Ishikawa (cell line): Measurements from ENCODE around the gene CTSW.

Experiments used
- CEBPB ChIP-seq: IDR thresholded peaks from 2 replicates; pipeline ENCODE4 v1.6.1; 2012
- CREB1 ChIP-seq: IDR thresholded peaks from 2 replicates; pipeline ENCODE4 v1.6.1; 2012; ENCODE audit warnings: low read depth
- EGR1 ChIP-seq: IDR thresholded peaks from 2 replicates; pipeline ENCODE4 v1.6.1; 2012
- EP300 ChIP-seq: IDR thresholded peaks from 2 replicates; pipeline ENCODE4 v1.6.1; 2012; ENCODE audit warnings: borderline replicate concordance
- FOXM1 ChIP-seq: IDR thresholded peaks from 2 replicates; pipeline ENCODE4 v1.6.1; 2012; ENCODE audit warnings: low read depth, borderline replicate concordance
- MAX ChIP-seq: IDR thresholded peaks from 2 replicates; pipeline ENCODE4 v1.6.1; 2012
- NFIC ChIP-seq: IDR thresholded peaks from 2 replicates; pipeline ENCODE4 v1.6.1; 2012
- RAD21 ChIP-seq: IDR thresholded peaks from 2 replicates; pipeline ENCODE4 v1.6.1; 2012; ENCODE audit warnings: low read depth
- REST ChIP-seq: IDR thresholded peaks from 2 replicates; pipeline ENCODE4 v1.6.1; 2012; ENCODE audit warnings: low read depth, mild to moderate bottlenecking
- TAF1 ChIP-seq: IDR thresholded peaks from 2 replicates; pipeline ENCODE4 v1.6.1; 2012; ENCODE audit warnings: low read depth, mild to moderate bottlenecking
- TCF12 ChIP-seq: IDR thresholded peaks from 2 replicates; pipeline ENCODE4 v1.6.1; 2012; ENCODE audit warnings: low read depth
- TEAD4 ChIP-seq: IDR thresholded peaks from 2 replicates; pipeline ENCODE4 v1.6.1; 2012
- USF1 ChIP-seq: IDR thresholded peaks from 2 replicates; pipeline ENCODE4 v1.6.1; 2012
- YY1 ChIP-seq: IDR thresholded peaks from 2 replicates; pipeline ENCODE4 v1.6.1; 2012; ENCODE audit warnings: low read depth
- ZBTB7A ChIP-seq: IDR thresholded peaks from 2 replicates; pipeline ENCODE4 v1.6.1; 2012; ENCODE audit warnings: low read depth

Gene CTSW

GRCh38 chr11:65854161-65854592 is 25.5 kb upstream of the CTSW start:
- TF ChIP-seq YY1 (no peak), EP300 (no peak), TAF1 (no peak), USF1 (no peak), TEAD4 (no peak), CEBPB (no peak), TCF12 (no peak)

GRCh38 chr11:65854852-65855837 is 24.5 kb upstream of the CTSW start:
- TF ChIP-seq USF1 (no peak), YY1 (no peak), EP300 (no peak), MAX (no peak), CREB1 (no peak), TAF1 (no peak), ZBTB7A (no peak), EGR1 (no peak), RAD21 (no peak), NFIC (no peak), FOXM1 (no peak), REST (no peak), CEBPB (no peak), TCF12 (no peak), TEAD4 (no peak)

- no peak for TF ChIP-seq EP300
- no peak for TF ChIP-seq NFIC
- TF ChIP-seq EGR1 = no peak
- no peak for TF ChIP-seq USF1
- TF ChIP-seq TAF1 = no peak
- no peak for TF ChIP-seq ZBTB7A
- no peak for TF ChIP-seq MAX
- TF ChIP-seq RAD21 = no peak
- TF ChIP-seq TCF12 = no peak
- TF ChIP-seq CEBPB = no peak
- TF ChIP-seq YY1 = no peak
- TF ChIP-seq FOXM1 = no peak
- TF ChIP-seq TEAD4 = no peak
- no peak for TF ChIP-seq REST
Observed at GRCh38 chr11:65855927-65856363, 23.7 kb upstream of the CTSW start.

GRCh38 chr11:65856689-65857499 is 22.7 kb upstream of the CTSW start:
- 0 out of 2 replicates have a peak, but pooled peaks have one; percentile 25 for TF ChIP-seq YY1
- TF ChIP-seq EGR1 = no peak
- no peak for TF ChIP-seq NFIC
- no peak; the same call in 1 of the 2 replicates for TF ChIP-seq TAF1
- TF ChIP-seq CEBPB = no peak
- peak; percentile 96 for TF ChIP-seq USF1
- no peak for TF ChIP-seq CREB1
- peak; percentile 1; the same call in 1 of the 2 replicates for TF ChIP-seq MAX
- TF ChIP-seq REST = no peak
- TF ChIP-seq ZBTB7A = no peak; the same call in 1 of the 2 replicates
- no peak for TF ChIP-seq EP300
- TF ChIP-seq TEAD4 = peak; percentile 19; the same call in 1 of the 2 replicates
- no peak for TF ChIP-seq RAD21
- TF ChIP-seq TCF12 = no peak
- TF ChIP-seq FOXM1 = no peak
